A673 (cell line): ENCODE measurements around the gene CDKAL1.

Source experiments
- EZH2 ChIP-seq: fragments of 200-600 bp; sonication (generic); IDR thresholded peaks from 2 replicates; pipeline ENCODE4 v1.6.1; 2017; ENCODE audit warnings: borderline replicate concordance, low read depth, mild to moderate bottlenecking, mixed read lengths, antibody characterized with exemption, low read length; ENCODE audit not compliant: poor library complexity, severe bottlenecking
- TF ChIP-seq, protein P1 (sequence below): fragments of 300-800, 200-600 bp; sonication (generic); conservative IDR thresholded peaks from 2 replicates; pipeline ENCODE4 v1.5.1; 2017; ENCODE audit warnings: low read depth, mild to moderate bottlenecking, antibody characterized with exemption, low read length, moderate library complexity, mixed read lengths

DNA sequence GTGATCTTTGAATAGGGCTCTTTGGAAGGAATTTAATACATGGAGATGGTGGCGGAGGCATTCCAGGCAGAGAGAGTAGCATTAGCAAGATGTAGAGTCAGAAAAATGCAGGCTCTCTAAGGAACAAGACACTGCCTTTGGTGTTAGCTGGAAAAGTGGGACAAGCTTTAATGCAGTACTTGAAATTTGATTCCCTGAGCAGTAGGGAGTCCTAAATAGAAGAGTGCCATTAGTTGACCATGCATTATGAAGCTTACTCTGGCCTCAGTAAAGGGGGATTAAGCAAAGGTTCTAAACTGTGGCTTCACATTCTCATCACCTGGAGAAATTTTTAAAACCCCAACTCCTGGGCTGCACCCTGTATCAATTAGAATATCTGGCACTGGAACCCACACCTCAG lies 564.5 kb downstream of the CDKAL1 start:
- TF ChIP-seq, protein P1, sequence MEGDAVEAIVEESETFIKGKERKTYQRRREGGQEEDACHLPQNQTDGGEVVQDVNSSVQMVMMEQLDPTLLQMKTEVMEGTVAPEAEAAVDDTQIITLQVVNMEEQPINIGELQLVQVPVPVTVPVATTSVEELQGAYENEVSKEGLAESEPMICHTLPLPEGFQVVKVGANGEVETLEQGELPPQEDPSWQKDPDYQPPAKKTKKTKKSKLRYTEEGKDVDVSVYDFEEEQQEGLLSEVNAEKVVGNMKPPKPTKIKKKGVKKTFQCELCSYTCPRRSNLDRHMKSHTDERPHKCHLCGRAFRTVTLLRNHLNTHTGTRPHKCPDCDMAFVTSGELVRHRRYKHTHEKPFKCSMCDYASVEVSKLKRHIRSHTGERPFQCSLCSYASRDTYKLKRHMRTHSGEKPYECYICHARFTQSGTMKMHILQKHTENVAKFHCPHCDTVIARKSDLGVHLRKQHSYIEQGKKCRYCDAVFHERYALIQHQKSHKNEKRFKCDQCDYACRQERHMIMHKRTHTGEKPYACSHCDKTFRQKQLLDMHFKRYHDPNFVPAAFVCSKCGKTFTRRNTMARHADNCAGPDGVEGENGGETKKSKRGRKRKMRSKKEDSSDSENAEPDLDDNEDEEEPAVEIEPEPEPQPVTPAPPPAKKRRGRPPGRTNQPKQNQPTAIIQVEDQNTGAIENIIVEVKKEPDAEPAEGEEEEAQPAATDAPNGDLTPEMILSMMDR = no peak
- TF ChIP-seq EZH2 = no peak
